Gastrocnemius medialis (tissue), 4 donors: ENCODE data around the gene SERPINE2. TPM values are rescaled to one million over a fixed set of nuclear protein-coding genes. Genes with fewer than 3 reads are reported as not detected.

Experiments used
- ATAC-seq, 2 donors: fragments of 150-250 bp; one replicate each; pipeline ENCODE4 v1.9.1; 2016
- DNase-seq, 2 donors: peaks; one replicate each; pipeline ENCODE4 v3.0.0-alpha.2; 2019
- H3K27ac ChIP-seq, 4 donors: fragments of 200-600 bp; sonication (generic); 1 replicate in 1 of 4; 2 replicates in 3 of 4; pipeline ENCODE4 v1.5.1; 2016 to 2018; ENCODE audit warnings: mild to moderate bottlenecking in 2 of 4, moderate library complexity in 1 of 4
- H3K27me3 ChIP-seq, 3 donors: fragments of 200-600 bp; sonication (generic) in 2 of 3; 1 replicate in 1 of 3; 2 replicates in 2 of 3; pipeline versions ENCODE4 v1.5.1 to v1.6.0; 2016 to 2019; ENCODE audit warnings: mild to moderate bottlenecking in 1 of 3, moderate library complexity in 1 of 3
- H3K36me3 ChIP-seq, 2 donors: fragments of 200-600 bp; sonication (generic) in 1 of 2; one replicate each; pipeline ENCODE4 v1.5.1; 2017 to 2018
- H3K4me1 ChIP-seq, 2 donors: fragments of 200-600 bp; sonication (generic) in 1 of 2; one replicate each; pipeline ENCODE4 v1.5.1; 2016 to 2017; ENCODE audit warnings: mild to moderate bottlenecking in 2 of 2
- H3K4me3 ChIP-seq, 4 donors: fragments of 200-600 bp; sonication (generic) in 3 of 4; 1 replicate in 1 of 4; 2 replicates in 3 of 4; pipeline ENCODE4 v1.5.1; 2016 to 2019; ENCODE audit warnings: mild to moderate bottlenecking in 2 of 4
- H3K9me3 ChIP-seq, 3 donors: fragments of 200-600 bp; sonication (generic) in 2 of 3; 1 replicate in 1 of 3; 2 replicates in 2 of 3; pipeline ENCODE4 v1.5.1; 2016 to 2019
- CTCF ChIP-seq, 5 experiments: fragments of 450-650 bp in 3 of 5; fragments of 200-600 bp in 2 of 5; sonication (generic) in 2 of 5; IDR thresholded peaks in 4 of 5; conservative IDR thresholded peaks in 1 of 5; 1 replicate in 4 of 5; 2 replicates in 1 of 5; pipeline ENCODE4 v1.5.1; 2016 to 2019; ENCODE audit warnings: antibody characterized with exemption in 5 of 5, mild to moderate bottlenecking in 3 of 5, moderate library complexity in 3 of 5
- POLR2A ChIP-seq, 2 donors: fragments of 450-650 bp; IDR thresholded peaks; one replicate each; pipeline ENCODE4 v1.6.1; 2017; ENCODE audit warnings: antibody characterized with exemption in 2 of 2, mild to moderate bottlenecking in 2 of 2, moderate library complexity in 2 of 2
- in situ Hi-C, 4 donors: fragments of 200-750 bp; cut with MboI; loops; one replicate each; pipeline versions ENCODE4 v1.15.0 to v1.8.0; 2017; ENCODE audit warnings: low sequenced_read_pairs in 4 of 4
- intact Hi-C: fragments of 100-400 bp; cut with DNase I; formaldehyde crosslinking; loops from one replicate; pipeline ENCODE4 v1.15.1; 2023; ENCODE audit warnings: low total_unique reads
- total RNA-seq, 4 donors: library from RNA; depleted of rRNA; stranded (reverse); fragments of >200 nt; gene quantifications; one replicate each; pipeline versions ENCODE4 v1.1.0 to v1.2.3, GENCODE V29; 2016

The SERPINE2 gene
- total RNA-seq, 4 donors from 2014 or later: 0.41 to 2.8 (median 1.4) TPM

GRCh38 chr2:223928113-223929006, 110.7 kb downstream of the SERPINE2 start:
- peaks cover 30 to 36% of the 10 kb centered on the region in 2 donors for H3K4me1 ChIP-seq
- in situ Hi-C loops: no loop called here

GRCh38 chr2:223925106-223925505, 114.0 kb downstream of the SERPINE2 start:
- TF ChIP-seq POLR2A (IDR thresholded peaks at IDR 0.05): no peak
- TF ChIP-seq CTCF (IDR thresholded peaks at IDR 0.05 in 4 of 5, conservative IDR thresholded peaks at IDR 0.05 in 1 of 5): no peak
- H3K27ac ChIP-seq: no peak overlapping the region
- peaks cover 13 to 16% of the 10 kb centered on the region in 2 donors for H3K4me1 ChIP-seq
- H3K4me3 ChIP-seq: no peak overlapping the region
- in situ Hi-C loops (no loop called here), intact Hi-C loops (no loop called here)
- no peak for DNase-seq
- no peaks in the 10 kb centered on the region for H3K36me3 ChIP-seq
- no peaks in the 10 kb centered on the region for H3K27me3 ChIP-seq
- no peak for ATAC-seq
- H3K9me3 ChIP-seq: no peaks in the 10 kb centered on the region

More at GRCh38 chr2:223928113-223929006, 110.7 kb downstream of the SERPINE2 start:
- H3K27ac ChIP-seq: peak overlapping the region in 1 of 4 donors; percentile 80
- no peaks in the 10 kb centered on the region for H3K9me3 ChIP-seq
- H3K36me3 ChIP-seq: no peaks in the 10 kb centered on the region
- TF ChIP-seq CTCF (IDR thresholded peaks at IDR 0.05 in 4 of 5, conservative IDR thresholded peaks at IDR 0.05 in 1 of 5): no peak
- TF ChIP-seq POLR2A (IDR thresholded peaks at IDR 0.05): no peak
- no peak for ATAC-seq
- H3K4me3 ChIP-seq: no peak overlapping the region
- H3K27me3 ChIP-seq: no peaks in the 10 kb centered on the region
- intact Hi-C loops: no loop called here
- no peak for DNase-seq

Other genes with a start within 250 kb of the SERPINE2 start
- under 1 TPM in 1 of 4 donors, not detected in 3; 0.20 TPM for gene AP1S3, start 201.7 kb downstream of the SERPINE2 start, total RNA-seq
- gene WDFY1, start 94.0 kb downstream of the SERPINE2 start, total RNA-seq: 10 to 100 TPM; 12.0 to 25.7 (median 17.1) TPM
- gene MRPL44, start 81.8 kb downstream of the SERPINE2 start, total RNA-seq: 10 to 100 TPM; 25.8 to 40.6 (median 33.7) TPM